H1 (cell line): ENCODE results near the gene IL19.

ENCODE experiments used
- FOSL1 ChIP-seq: IDR thresholded peaks from 2 replicates; pipeline ENCODE4 v1.6.1; 2011; ENCODE audit warnings: mild to moderate bottlenecking, low read depth, low read length, moderate library complexity; ENCODE audit not compliant: insufficient read depth
- RAD21 ChIP-seq, 2 experiments: IDR thresholded peaks in 1 of 2; conservative IDR thresholded peaks in 1 of 2; 2 replicates each; pipeline ENCODE4 v1.6.1; 2011; ENCODE audit warnings: low read depth in 2 of 2, low read length in 2 of 2, improper control_type of control experiment in 1 of 2, inconsistent platforms in 1 of 2, mild to moderate bottlenecking in 1 of 2, moderate library complexity in 1 of 2

- no peak for TF ChIP-seq FOSL1
- no peak for TF ChIP-seq RAD21 (IDR thresholded peaks at IDR 0.05 in 1 of 2, conservative IDR thresholded peaks at IDR 0.05 in 1 of 2; ENCODE audit: low read depth in 2 of 2, low read length in 2 of 2)
These were observed 15.8 kb downstream of the IL19 start for GRCh38 chr1:206786212-206786886.
